ENCODE results near the gene PPP1R12C.
"Not testable (repeated sequence)": the region's sequence is repeated elsewhere in the genome, so short reads cannot be mapped to it uniquely, and the experiment has no call there.

PPP1R12C gene

GRCh38 chr19:55109527-55110291 lies 7.7 kb downstream of the PPP1R12C start:
- no peak for DNase-seq

GRCh38 chr19:55107252-55107651 lies 10.2 kb downstream of the PPP1R12C start:
- not testable (repeated sequence) for DNase-seq

DNA sequence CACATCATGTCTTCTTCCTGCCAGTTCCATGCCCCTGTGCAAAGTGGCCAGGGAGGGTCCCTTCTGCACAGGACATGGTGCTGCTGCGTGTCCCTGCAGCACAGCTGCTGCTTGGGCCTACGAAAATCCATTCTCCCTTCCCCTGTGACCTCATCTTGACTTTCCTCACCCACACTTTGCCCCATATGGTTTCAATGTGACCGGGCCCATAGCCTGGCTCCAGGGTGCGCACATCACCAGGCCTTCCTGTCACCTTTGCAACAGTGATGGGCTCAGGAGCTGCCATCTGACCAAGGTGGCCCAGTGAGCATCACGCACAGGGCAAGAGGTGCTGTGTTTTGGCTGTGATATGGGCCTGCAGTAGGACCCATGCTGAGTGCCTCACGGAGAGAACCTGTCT lies 10.8 kb downstream of the PPP1R12C start:
- DNase-seq: no peak

GRCh38 chr19:55105237-55105636 lies 12.2 kb downstream of the PPP1R12C start:
- no peak for DNase-seq

DNA sequence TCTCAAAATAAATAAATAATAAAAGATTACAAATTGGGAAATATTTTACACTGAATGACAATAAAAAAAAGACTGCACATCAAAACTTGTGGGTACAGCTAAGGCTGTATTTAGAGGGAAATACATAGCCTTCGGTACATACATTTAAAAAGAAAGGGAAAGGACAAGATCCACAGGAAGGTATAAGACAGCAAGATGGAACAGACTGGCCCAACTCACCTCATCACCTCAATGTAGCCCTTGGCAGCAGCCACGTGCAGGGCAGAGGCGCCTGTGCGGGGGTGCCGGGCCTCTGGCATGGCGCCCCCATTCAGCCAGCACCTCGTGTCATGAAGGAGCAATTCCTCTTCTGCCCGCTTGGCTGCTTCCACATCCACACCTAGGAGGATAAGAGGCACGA lies 14.2 kb downstream of the PPP1R12C start:
- no peak for DNase-seq

- DNase-seq: no peak
These were observed 16.2 kb downstream of the PPP1R12C start for GRCh38 chr19:55101261-55101660.

- no peak for DNase-seq
These were observed 17.6 kb downstream of the PPP1R12C start for GRCh38 chr19:55099557-55100506.

GRCh38 chr19:55098716-55099556 lies 18.5 kb downstream of the PPP1R12C start:
- no peak for DNase-seq

DNA sequence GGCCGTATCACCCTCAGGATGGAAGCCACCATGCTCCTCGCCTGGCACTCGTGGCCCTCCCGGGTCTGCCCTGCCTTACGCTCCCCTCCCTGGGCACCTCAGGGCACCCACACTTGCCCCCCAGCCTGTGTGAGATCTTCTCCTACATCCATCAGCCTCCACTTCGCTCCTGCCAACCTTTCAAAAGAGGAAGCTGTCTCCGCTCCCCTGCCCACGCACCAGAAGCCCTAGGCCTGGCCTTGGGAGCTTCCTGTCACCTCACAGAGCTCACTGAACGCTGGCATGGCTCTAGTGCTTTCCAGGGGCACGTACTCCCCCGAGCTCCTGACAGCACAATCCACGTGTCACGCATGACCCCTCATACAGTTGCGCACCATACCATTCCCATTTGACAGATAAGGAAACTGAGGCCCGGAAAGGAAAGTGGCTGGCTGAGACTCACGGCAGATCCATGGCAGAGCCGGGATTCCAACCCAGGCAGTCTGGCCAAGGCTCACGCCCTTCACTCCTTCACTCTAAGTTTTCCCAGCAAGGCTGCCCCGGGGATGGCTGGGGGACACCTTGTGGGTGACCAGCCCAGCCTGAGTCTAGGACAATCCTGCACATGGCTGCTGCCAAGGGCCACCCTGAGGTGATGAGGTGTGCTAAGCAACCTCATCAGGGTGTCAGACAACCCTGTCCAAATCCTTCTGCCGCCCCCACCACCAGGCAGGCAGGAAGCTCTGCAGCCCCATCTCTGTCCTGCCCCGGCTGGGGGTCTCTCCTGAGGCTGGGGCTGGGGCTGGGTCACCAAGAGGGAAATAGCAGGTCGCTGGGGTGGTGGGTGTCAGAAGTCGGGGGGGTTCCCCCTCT lies 19.3 kb downstream of the PPP1R12C start:
- no peak for DNase-seq

DNA sequence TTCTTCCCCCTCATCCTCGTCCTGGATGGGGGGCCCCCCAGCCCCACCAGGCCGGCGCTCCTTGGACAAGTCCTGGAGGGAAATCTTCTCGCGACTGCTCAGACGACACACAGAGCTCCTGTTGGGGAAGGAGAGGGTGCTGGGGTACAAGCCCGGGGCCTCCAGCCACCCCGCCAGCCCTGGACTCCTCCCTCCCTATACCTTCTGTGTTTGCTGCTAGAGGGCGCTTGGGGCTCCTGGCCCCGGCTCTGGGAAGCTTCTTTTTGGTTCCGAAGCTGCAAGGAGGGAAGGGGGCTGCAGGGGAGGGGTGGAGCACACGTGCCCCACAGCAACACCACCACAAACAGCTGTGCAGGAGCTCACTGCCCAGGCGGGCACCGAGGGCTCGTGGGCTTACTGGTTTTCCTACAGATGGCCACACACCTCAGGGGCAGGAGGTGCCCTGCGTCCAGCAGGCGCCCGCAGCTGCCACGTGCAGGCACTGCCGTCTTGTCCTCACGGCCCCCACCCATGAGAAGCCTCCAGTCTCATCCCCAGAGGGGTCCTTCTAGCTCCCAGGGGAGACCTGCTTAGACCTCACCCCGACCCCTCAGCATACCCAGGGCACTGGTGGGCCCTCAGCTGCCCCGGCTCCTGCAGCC lies 21.3 kb downstream of the PPP1R12C start:
- DNase-seq: no peak

DNA sequence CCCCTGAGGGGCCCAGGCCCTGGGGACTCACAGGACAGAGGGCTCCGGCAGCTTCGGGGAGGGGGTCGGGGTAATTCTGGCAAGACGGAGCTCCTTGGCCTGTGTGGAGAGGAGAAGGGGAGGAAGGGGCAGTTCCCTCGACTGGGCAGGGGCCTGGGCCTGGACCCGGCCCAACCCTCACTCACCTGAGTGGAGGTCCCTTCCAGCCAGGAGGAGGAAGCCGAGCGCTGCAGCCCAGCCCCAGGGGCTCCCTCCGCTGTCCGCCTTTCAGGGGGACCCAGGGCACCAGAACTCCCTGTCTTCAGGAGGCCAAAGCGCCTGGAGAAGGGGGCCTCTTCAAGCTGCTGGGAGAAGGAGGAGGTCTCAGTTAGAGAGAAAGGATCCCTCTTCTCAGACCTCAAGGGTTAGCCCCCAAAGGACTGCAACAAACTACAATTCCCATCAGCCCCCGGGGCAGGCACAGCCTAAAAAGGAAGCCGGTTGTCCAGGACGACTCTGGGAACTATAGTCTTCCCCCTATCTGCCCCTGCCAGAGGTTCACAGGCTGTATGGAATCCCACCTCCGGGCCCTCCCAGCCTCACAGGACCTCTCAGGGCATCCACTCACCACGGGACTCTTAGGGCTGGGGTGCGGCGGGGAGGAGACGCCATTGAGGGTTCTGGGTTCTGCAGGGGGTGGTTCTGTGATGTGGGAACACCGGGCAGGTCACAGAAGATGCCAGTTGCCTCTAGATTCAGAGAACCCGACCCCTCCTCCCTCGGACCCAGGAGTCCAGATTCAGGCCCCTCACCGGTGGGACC lies 22.0 kb downstream of the PPP1R12C start:
- no peak for DNase-seq

GRCh38 chr19:55094456-55095259 lies 22.8 kb downstream of the PPP1R12C start:
- DNase-seq: no peak

GRCh38 chr19:55092423-55093318 lies 24.8 kb downstream of the PPP1R12C start:
- DNase-seq: no peak

- no peak for DNase-seq
These were observed 25.5 kb downstream of the PPP1R12C start for GRCh38 chr19:55091955-55092354.

DNA sequence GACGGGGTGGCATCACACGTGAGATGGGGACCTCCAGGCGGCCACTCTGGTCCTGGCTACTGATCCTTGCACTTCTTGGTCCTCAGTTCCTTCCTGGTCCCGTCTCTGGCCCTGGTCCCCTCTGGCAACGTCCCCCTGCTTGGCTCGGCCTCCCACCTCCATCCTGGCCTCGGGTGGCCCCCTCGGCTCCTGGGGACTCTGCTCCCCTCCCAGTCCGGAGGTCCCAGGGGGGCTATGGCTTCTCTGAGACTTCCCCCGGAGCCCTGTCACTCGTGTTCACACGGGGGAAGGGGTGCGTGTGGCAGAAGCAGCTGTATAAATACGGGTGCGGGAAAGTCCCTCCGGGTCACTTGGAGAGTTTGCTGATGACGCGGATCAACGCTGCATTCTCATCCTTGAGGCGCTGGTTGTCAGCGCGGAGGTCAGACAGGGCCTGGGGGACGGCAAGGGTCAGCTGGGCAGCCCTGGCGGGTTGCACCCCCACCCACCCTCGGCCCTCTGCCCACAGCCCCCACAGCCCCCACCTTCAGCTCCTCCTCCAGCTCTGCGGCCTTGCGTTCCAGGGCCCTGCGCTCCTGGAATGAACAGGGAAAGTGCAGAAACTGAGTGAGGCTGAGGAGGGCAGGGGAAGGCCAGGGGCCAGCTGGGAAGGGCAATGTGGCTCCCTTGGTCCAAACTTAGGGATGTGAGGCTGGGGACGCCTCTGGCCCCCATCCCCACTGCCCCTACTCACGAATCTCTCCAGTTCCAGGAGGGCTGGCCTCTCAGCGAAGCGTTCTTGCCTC lies 26.1 kb downstream of the PPP1R12C start:
- no peak for DNase-seq

DNA sequence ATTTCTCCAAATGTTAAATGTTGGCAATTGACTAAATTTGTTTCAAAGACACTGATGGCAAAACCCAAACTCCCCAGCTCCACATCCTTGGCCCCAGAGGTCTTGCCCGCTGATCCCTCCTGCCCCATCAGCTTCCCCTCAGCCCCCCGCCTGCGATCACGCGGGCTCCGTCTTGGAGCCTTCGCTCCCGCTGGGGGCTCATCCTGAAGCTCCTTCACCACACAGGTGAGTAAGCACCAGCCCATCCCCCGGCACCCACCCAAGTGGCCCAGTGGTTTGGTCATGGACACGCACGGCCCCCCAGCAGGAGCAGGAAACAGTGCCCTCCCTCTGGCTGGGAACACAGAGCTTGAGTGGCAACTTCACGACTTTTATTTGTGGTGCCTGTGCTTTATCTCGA lies 26.9 kb downstream of the PPP1R12C start:
- no peak for DNase-seq

DNA sequence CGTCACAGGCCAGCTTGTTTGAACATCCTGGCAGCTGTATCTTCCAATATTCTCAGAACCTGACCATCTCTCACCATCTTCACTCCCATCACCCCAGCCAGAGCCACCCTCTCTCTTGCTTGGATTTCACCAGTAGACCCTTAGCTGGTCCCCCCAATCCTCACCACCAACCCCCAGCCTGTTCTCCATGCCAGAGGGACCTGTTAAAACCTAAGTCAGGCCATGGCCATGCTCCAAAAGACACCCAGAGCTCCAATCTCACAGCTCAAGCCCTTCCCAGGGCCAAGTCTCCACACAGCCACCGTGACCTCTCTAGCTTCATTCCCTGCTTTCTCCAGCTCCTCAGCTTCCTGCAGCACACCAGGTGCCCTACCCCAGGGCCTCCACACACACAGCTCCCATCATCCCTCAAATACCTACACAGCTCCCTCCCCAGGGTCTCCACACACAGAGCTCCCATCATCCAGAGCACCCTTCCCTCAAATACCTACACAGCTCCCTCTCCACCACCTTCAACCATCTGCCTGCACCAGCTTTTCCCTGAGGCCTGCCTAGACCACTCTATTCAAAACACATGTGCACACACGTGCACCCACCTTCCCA lies 28.0 kb downstream of the PPP1R12C start:
- DNase-seq: no peak
